H1 (cell line): ENCODE data around the gene KRT27. TPM values are rescaled to one million over a fixed set of nuclear protein-coding genes. Genes with fewer than 3 reads are reported as not detected.

ENCODE experiments used
- CHD7 ChIP-seq: fragments of 300-600 bp; sonication (generic); IDR thresholded peaks from 2 replicates; pipeline ENCODE4 v1.7.1; 2012; ENCODE audit warnings: low read length, moderate library complexity, mild to moderate bottlenecking, inconsistent platforms; ENCODE audit not compliant: insufficient replicate concordance
- KDM4A ChIP-seq: IDR thresholded peaks from one replicate; pipeline ENCODE4 v1.7.1; 2012; ENCODE audit warnings: low read depth, mild to moderate bottlenecking, moderate library complexity, low read length, inconsistent platforms; ENCODE audit not compliant: severe bottlenecking
- MAFK ChIP-seq: IDR thresholded peaks from 2 replicates; pipeline ENCODE4 v1.6.1; 2012; ENCODE audit warnings: low read depth, mild to moderate bottlenecking, improper control_type of control experiment, low read length
- POU5F1 ChIP-seq: IDR thresholded peaks from 2 replicates; pipeline ENCODE4 v1.6.1; 2011; ENCODE audit warnings: low read depth, mild to moderate bottlenecking, low read length, moderate library complexity
- polyA plus RNA-seq, 7 experiments: library from polyadenylated mRNA; depleted of rRNA in 3 of 7; stranded (reverse) in 5 of 7; unstranded in 2 of 7; fragments of >200 nt in 5 of 7; fragments of 200-250 nt in 2 of 7; gene quantifications; 1 replicate in 5 of 7; 2 replicates in 1 of 7; 4 replicates in 1 of 7; pipeline versions ENCODE4 v1.2.1 to v1.2.3, GENCODE V29; 2011 to 2013; ENCODE audit warnings: missing spikeins in 2 of 7, mixed read lengths in 2 of 7
- total RNA-seq: library from RNA; stranded (reverse); fragmentation: NEBNext Ultra II Directional; extraction: Animal tissue kit (Norgen Biotek cat#: 25700); gene quantifications from 2 replicates; pipeline ENCODE4 v1.2.1, GENCODE V29; 2021

The KRT27 gene
- total and polyA plus RNA-seq, 2 of the 8 experiments (the other 6 are each of a cell fraction or from before 2014, with no cell fraction given) = not detected

DNA sequence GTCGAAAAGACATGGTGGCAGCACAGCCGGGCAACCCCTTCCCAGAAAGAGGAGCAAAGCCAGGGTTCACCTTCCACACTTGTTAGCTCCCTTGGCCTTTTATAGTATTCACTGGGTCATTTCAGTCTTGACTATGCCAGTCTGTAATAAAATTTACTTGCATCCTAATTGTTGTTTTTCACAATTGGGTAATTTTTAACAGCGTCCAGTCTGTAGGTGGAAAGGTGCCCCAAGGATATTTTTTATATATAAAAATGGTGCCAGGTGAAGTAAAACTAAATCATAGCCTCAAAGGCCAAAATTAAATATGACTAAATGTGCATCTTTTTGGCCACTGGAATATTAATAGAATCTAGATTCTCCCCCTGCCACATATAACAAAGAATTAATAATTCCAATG, 10.2 kb downstream of the KRT27 start, which contains the start of gene KRT26 (continued):
- TF ChIP-seq CHD7 (no peak), POU5F1 (no peak), KDM4A (no peak), MAFK (no peak)
